GM03348 (cell line): ENCODE data around the gene CTRL.

Experiments used
- DNase-seq: peaks from one replicate; pipeline ENCODE4 v3.0.0; 2012; ENCODE audit warnings: low spot score

Gene CTRL

GRCh38 chr16:67892375-67892774 is 39.3 kb downstream of the CTRL start:
- no peak for DNase-seq

GRCh38 chr16:67888331-67888730 is 43.3 kb downstream of the CTRL start:
- no peak for DNase-seq

- DNase-seq, result no peak
Observed at GRCh38 chr16:67886387-67886786, 45.3 kb downstream of the CTRL start.

- DNase-seq, result no peak
Observed at GRCh38 chr16:67885976-67886375, 45.7 kb downstream of the CTRL start.

- no peak for DNase-seq
Observed at GRCh38 chr16:67885545-67885944, 46.1 kb downstream of the CTRL start.

GRCh38 chr16:67884684-67885083 is 47.0 kb downstream of the CTRL start, which contains the start of gene NRN1L:
Gene NRN1L (plus strand): TSS chr16:67884885. CDS start chr16:67884904, 19 bp downstream.
- DNase-seq, result peak; percentile 97

GRCh38 chr16:67883872-67884261 is 47.8 kb downstream of the CTRL start:
- peak; percentile 85 for DNase-seq

- no peak for DNase-seq
Observed at GRCh38 chr16:67883146-67883871, 48.4 kb downstream of the CTRL start.

- DNase-seq, result no peak
Observed at GRCh38 chr16:67882374-67883145, 49.1 kb downstream of the CTRL start.

GRCh38 chr16:67881621-67882161 is 50.0 kb downstream of the CTRL start:
- DNase-seq, result no peak

- DNase-seq, result no peak
Observed at GRCh38 chr16:67880584-67880983, 51.1 kb downstream of the CTRL start.

GRCh38 chr16:67879936-67880335 is 51.7 kb downstream of the CTRL start:
- DNase-seq, result no peak
